Fibroblast of skin of right biceps (primary cell): Measurements from ENCODE around the gene AGBL1.
"Not testable (repeated sequence)": the region's sequence is repeated elsewhere in the genome, so short reads cannot be mapped to it uniquely, and the experiment has no call there.

Experiments
- DNase-seq: peaks from one replicate; pipeline ENCODE4 v3.0.0-alpha.2; 2013

The AGBL1 gene

GRCh38 chr15:86413191-86413590, 333.5 kb downstream of the AGBL1 start:
- no peak for DNase-seq

- DNase-seq: no peak
Observed at GRCh38 chr15:86425746-86426145, 346.1 kb downstream of the AGBL1 start.

GRCh38 chr15:86432861-86433260, 353.2 kb downstream of the AGBL1 start:
- DNase-seq: no peak

- no peak for DNase-seq
Observed at GRCh38 chr15:86433983-86434382, 354.3 kb downstream of the AGBL1 start.

GRCh38 chr15:86439614-86440013, 359.9 kb downstream of the AGBL1 start:
- DNase-seq: no peak

- no peak for DNase-seq
Observed at GRCh38 chr15:86444527-86444926, 364.9 kb downstream of the AGBL1 start.

- no peak for DNase-seq
Observed at GRCh38 chr15:86445579-86446252, 366.0 kb downstream of the AGBL1 start.

- no peak for DNase-seq
Observed at GRCh38 chr15:86446253-86446640, 366.6 kb downstream of the AGBL1 start.

GRCh38 chr15:86465470-86466039, 385.9 kb downstream of the AGBL1 start:
- DNase-seq: not testable (repeated sequence)

GRCh38 chr15:86481720-86482119, 402.0 kb downstream of the AGBL1 start:
- no peak for DNase-seq

- DNase-seq: no peak
Observed at GRCh38 chr15:86483936-86484335, 404.3 kb downstream of the AGBL1 start.

- no peak for DNase-seq
Observed at GRCh38 chr15:86488046-86488445, 408.4 kb downstream of the AGBL1 start.

- no peak for DNase-seq
Observed at GRCh38 chr15:86489981-86490380, 410.3 kb downstream of the AGBL1 start.

- DNase-seq: no peak
Observed at GRCh38 chr15:86491118-86491517, 411.4 kb downstream of the AGBL1 start.

GRCh38 chr15:86493884-86494283, 414.2 kb downstream of the AGBL1 start:
- no peak for DNase-seq

- no peak for DNase-seq
Observed at GRCh38 chr15:86494475-86494874, 414.8 kb downstream of the AGBL1 start.

- no peak for DNase-seq
Observed at GRCh38 chr15:86502301-86502700, 422.6 kb downstream of the AGBL1 start.

GRCh38 chr15:86505951-86506350, 426.3 kb downstream of the AGBL1 start:
- DNase-seq: no peak

- no peak for DNase-seq
Observed at GRCh38 chr15:86506401-86506800, 426.7 kb downstream of the AGBL1 start.

GRCh38 chr15:86515625-86516024, 436.0 kb downstream of the AGBL1 start:
- no peak for DNase-seq

GRCh38 chr15:86522721-86523120, 443.1 kb downstream of the AGBL1 start:
- DNase-seq: no peak

GRCh38 chr15:86526938-86527690, 447.4 kb downstream of the AGBL1 start:
- no peak for DNase-seq

GRCh38 chr15:86528094-86528493, 448.4 kb downstream of the AGBL1 start:
- not testable (repeated sequence) for DNase-seq

- DNase-seq: no peak
Observed at GRCh38 chr15:86538141-86538540, 458.5 kb downstream of the AGBL1 start.
